WTC11 (cell line): ENCODE measurements around the gene PPM1N. TPM values are rescaled to one million over a fixed set of nuclear protein-coding genes. Genes with fewer than 3 reads are reported as not detected.

Source experiments
- ATAC-seq: fragments of 200-7000 bp; cut with Tn5 transposase; 2 replicates; pipeline ENCODE4 v1.10.0; 2021; ENCODE audit warnings: mild to moderate bottlenecking, moderate library complexity
- CTCF ChIA-PET: fragments of 300-600 bp; sonication (Branson Sonifier 250); formaldehyde crosslinking; loops from one replicate; lab custom pipeline; 2021; ENCODE audit warnings: antibody characterized with exemption; lab: Charles Lee
- POLR2A ChIA-PET: fragments of 350-600 bp; sonication (Branson Sonifier 250); formaldehyde crosslinking; loops from one replicate; lab custom pipeline; 2021; ENCODE audit warnings: antibody characterized with exemption; lab: Charles Lee
- DNase-seq: peaks from one replicate; pipeline ENCODE4 v3.0.0; 2021; ENCODE audit warnings: low spot score
- H3K27ac Mint-ChIP-seq: 2 replicates; pipeline ENCODE4 v1.8.0; 2021; ENCODE audit warnings: mixed read lengths
- H3K27me3 Mint-ChIP-seq: 2 replicates; pipeline ENCODE4 v1.8.0; 2021; ENCODE audit warnings: low read depth, mild to moderate bottlenecking, moderate library complexity, mixed read lengths
- H3K36me3 Mint-ChIP-seq: 2 replicates; pipeline ENCODE4 v1.8.0; 2021; ENCODE audit warnings: mixed read lengths
- H3K4me1 Mint-ChIP-seq: 2 replicates; pipeline ENCODE4 v1.8.0; 2022; ENCODE audit warnings: mixed read lengths
- H3K4me3 Mint-ChIP-seq: 2 replicates; pipeline ENCODE4 v1.8.0; 2021; ENCODE audit warnings: mild to moderate bottlenecking, moderate library complexity, mixed read lengths
- H3K9me3 Mint-ChIP-seq: 2 replicates; pipeline ENCODE4 v1.8.0; 2021; ENCODE audit warnings: mixed read lengths
- AFF4 ChIP-seq: sonication (generic); formaldehyde crosslinking; IDR thresholded peaks from 2 replicates; pipeline ENCODE4 v1.8.1; 2023; ENCODE audit warnings: mild to moderate bottlenecking, missing genetic modification reagents, borderline replicate concordance
- ARID4B ChIP-seq: sonication (generic); formaldehyde crosslinking; IDR thresholded peaks from 2 replicates; pipeline ENCODE4 v1.8.0; 2023; ENCODE audit warnings: missing genetic modification reagents, mild to moderate bottlenecking, borderline replicate concordance
- E2F1 ChIP-seq: sonication (generic); formaldehyde crosslinking; IDR thresholded peaks from 2 replicates; pipeline ENCODE4 v1.8.0; 2022; ENCODE audit warnings: mild to moderate bottlenecking, missing genetic modification reagents
- ERG ChIP-seq: fragments of 250-450 bp; sonication (Bioruptor Pico); IDR thresholded peaks from 2 replicates; pipeline ENCODE4 v1.8.0; 2021; ENCODE audit warnings: mild to moderate bottlenecking
- HMGXB4 ChIP-seq: sonication (generic); formaldehyde crosslinking; IDR thresholded peaks from 2 replicates; pipeline ENCODE4 v1.8.1; 2023; ENCODE audit warnings: mild to moderate bottlenecking, moderate library complexity, missing genetic modification reagents
- NFE2L1 ChIP-seq: sonication (generic); formaldehyde crosslinking; IDR thresholded peaks from 2 replicates; pipeline ENCODE4 v1.8.1; 2023; ENCODE audit warnings: missing genetic modification reagents
- OVOL2 ChIP-seq: fragments of 250-450 bp; sonication (Bioruptor Pico); IDR thresholded peaks from 2 replicates; pipeline ENCODE4 v1.9.0; 2021; ENCODE audit warnings: mild to moderate bottlenecking, borderline replicate concordance
- TEAD1 ChIP-seq: sonication (generic); formaldehyde crosslinking; IDR thresholded peaks from 2 replicates; pipeline ENCODE4 v1.8.0; 2022; ENCODE audit warnings: mild to moderate bottlenecking, missing genetic modification reagents
- ZMAT4 ChIP-seq: fragments of 250-450 bp; sonication (Bioruptor Pico); IDR thresholded peaks from 2 replicates; pipeline ENCODE4 v1.9.0; 2021; ENCODE audit warnings: mild to moderate bottlenecking
- ZNF232 ChIP-seq: sonication (generic); formaldehyde crosslinking; IDR thresholded peaks from 2 replicates; pipeline ENCODE4 v1.8.0; 2022; ENCODE audit warnings: mild to moderate bottlenecking, missing genetic modification reagents
- ZNF416 ChIP-seq: fragments of 250-450 bp; sonication (Bioruptor Pico); IDR thresholded peaks from 2 replicates; pipeline ENCODE4 v1.9.0; 2021; ENCODE audit warnings: mild to moderate bottlenecking, inconsistent platforms
- ZNF425 ChIP-seq: fragments of 250-450 bp; sonication (Bioruptor Pico); conservative IDR thresholded peaks from 2 replicates; pipeline ENCODE4 v1.9.0; 2021; ENCODE audit warnings: mild to moderate bottlenecking
- ZSCAN18 ChIP-seq: fragments of 250-450 bp; sonication (Bioruptor Pico); IDR thresholded peaks from 2 replicates; pipeline ENCODE4 v2.1.2; 2022; ENCODE audit warnings: mild to moderate bottlenecking, moderate library complexity
- total RNA-seq: library from RNA; stranded (reverse); gene quantifications from 3 replicates; pipeline ENCODE4 v1.2.3, GENCODE V29; 2021

PPM1N gene
- total RNA-seq, 1 experiment from 2014 or later: 10.3 TPM

GRCh38 chr19:45470762-45471081 is 27.5 kb upstream of the PPM1N start (continued):
- TF ChIP-seq ZNF425 (CRISPR knock-in tag) (no peak), ZMAT4 (no peak), NFE2L1 (CRISPR knock-in tag) (no peak), OVOL2 (CRISPR knock-in tag) (no peak), ARID4B (CRISPR knock-in tag) (no peak), ZSCAN18 (CRISPR knock-in tag) (no peak)
- TF ChIP-seq, all 79 proteins: peak for 0

GRCh38 chr19:45471111-45471930 is 26.9 kb upstream of the PPM1N start:
- POLR2A ChIA-PET: no interaction called here
- Mint-ChIP-seq H3K36me3 (no peaks in the 10 kb centered on the region), H3K9me3 (no peaks in the 10 kb centered on the region)

More at GRCh38 chr19:45471111-45471930, 26.9 kb upstream of the PPM1N start:
- Mint-ChIP-seq H3K27ac (no peak overlapping the region), H3K27me3 (peaks cover 84% of the 10 kb centered on the region), H3K4me1 (peaks cover 34% of the 10 kb centered on the region), H3K4me3 (no peak overlapping the region; the same call in 1 of the 2 replicates)
- CTCF ChIA-PET: interaction anchor here (0.5 to 5.0 kb wide), 4 partner anchors 14 to 77 kb away, joined by 3 to 33 read pairs (median 6); no protein-coding TSS in a partner anchor
- ATAC-seq (no peak), DNase-seq (no peak)
- no peak for TF ChIP-seq HMGXB4 (CRISPR knock-in tag)
- TF ChIP-seq ZNF416 (CRISPR knock-in tag): no peak
- TF ChIP-seq ERG (CRISPR knock-in tag): no peak
- no peak for TF ChIP-seq AFF4 (CRISPR knock-in tag)
- no peak for TF ChIP-seq TEAD1
- no peak for TF ChIP-seq E2F1
- TF ChIP-seq ZNF232 (CRISPR knock-in tag): no peak
